PC-9 (cell line): ENCODE measurements around the gene UCP2. TPM values are rescaled to one million over a fixed set of nuclear protein-coding genes. Genes with fewer than 3 reads are reported as not detected.

Source experiments
- BruUV-seq: library from RNA; stranded (reverse); fragments of 400-500 nt; replicated peaks from 2 replicates; lab custom pipeline; 2021; lab: Mats Ljungman, UMichigan
- CTCF ChIA-PET: fragments of 300-600 bp; sonication (Branson Sonifier 250); formaldehyde crosslinking; loops from one replicate; lab custom pipeline; 2022; ENCODE audit warnings: antibody characterized with exemption; lab: Charles Lee
- POLR2A ChIA-PET: fragments of 300-600 bp; sonication (Branson Sonifier 250); formaldehyde crosslinking; loops from one replicate; lab custom pipeline; 2022; ENCODE audit warnings: antibody characterized with exemption; ENCODE audit not compliant: unreplicated experiment; lab: Charles Lee
- DNase-seq, 2 experiments: peaks; one replicate each; pipeline versions ENCODE4 v3.0.0 to v3.0.0-alpha.2; 2015 to 2022; ENCODE audit warnings: mixed read lengths in 1 of 2
- H2AFZ ChIP-seq: fragments of 200-600 bp; sonication (generic); 2 replicates; pipeline ENCODE4 v1.8.1; 2017; ENCODE audit warnings: antibody characterized with exemption
- H3F3A ChIP-seq: fragments of 200-600 bp; sonication (generic); 2 replicates; pipeline ENCODE4 v1.8.1; 2017; ENCODE audit warnings: antibody characterized with exemption, mild to moderate bottlenecking, low read depth; ENCODE audit not compliant: insufficient read depth
- H3K27ac ChIP-seq: fragments of 200-600 bp; sonication (generic); 2 replicates; pipeline ENCODE4 v1.6.1; 2016; ENCODE audit warnings: mixed run types
- H3K27me3 ChIP-seq: fragments of 200-600 bp; sonication (generic); 2 replicates; pipeline ENCODE4 v1.6.1; 2016; ENCODE audit warnings: low read depth, mixed run types; ENCODE audit not compliant: insufficient read depth
- H3K36me3 ChIP-seq: fragments of 200-600 bp; sonication (generic); 2 replicates; pipeline ENCODE4 v1.6.1; 2016; ENCODE audit warnings: low read depth, mixed run types
- H3K4me1 ChIP-seq: fragments of 200-600 bp; sonication (generic); replicated peaks from 2 replicates; pipeline ENCODE4 v1.6.1; 2016; ENCODE audit warnings: mixed run types; ENCODE audit not compliant: insufficient read depth
- H3K4me2 ChIP-seq: fragments of 200-600 bp; sonication (generic); 2 replicates; pipeline ENCODE4 v1.6.1; 2017; ENCODE audit warnings: mixed run types
- H3K4me3 ChIP-seq: fragments of 200-600 bp; sonication (generic); 2 replicates; pipeline ENCODE4 v1.6.1; 2016; ENCODE audit warnings: mixed run types
- H3K79me2 ChIP-seq: fragments of 200-600 bp; sonication (generic); 2 replicates; pipeline ENCODE4 v1.6.1; 2017; ENCODE audit warnings: low read depth, mixed run types
- H3K9me2 ChIP-seq: fragments of 200-600 bp; sonication (generic); 2 replicates; pipeline ENCODE4 v1.8.1; 2017; ENCODE audit warnings: mild to moderate bottlenecking; ENCODE audit not compliant: insufficient read depth
- H3K9me3 ChIP-seq: fragments of 200-600 bp; sonication (generic); 2 replicates; pipeline ENCODE4 v1.8.1; 2016; ENCODE audit warnings: low read depth; ENCODE audit not compliant: insufficient read depth
- H4K20me1 ChIP-seq: fragments of 200-600 bp; sonication (generic); 2 replicates; pipeline ENCODE4 v1.8.1; 2017; ENCODE audit not compliant: insufficient read depth
- EZH2 ChIP-seq: fragments of 200-600 bp; sonication (generic); IDR thresholded peaks from 2 replicates; pipeline ENCODE4 v1.8.0; 2017; ENCODE audit warnings: antibody characterized with exemption, low read depth
- intact Hi-C: fragments of 100-400 bp; cut with micrococcal nuclease; formaldehyde crosslinking; loops from one replicate; pipeline ENCODE4 v1.10.0; 2022; ENCODE audit not compliant: unreplicated experiment
- total RNA-seq: library from RNA; stranded (reverse); gene quantifications from 2 replicates; pipeline ENCODE4 v1.2.3, GENCODE V29; 2021
- TF ChIP-seq, protein P1 (sequence below): fragments of 200-600 bp; sonication (generic); conservative IDR thresholded peaks from 2 replicates; pipeline ENCODE4 v1.6.1; 2017; ENCODE audit warnings: mixed run types, antibody characterized with exemption, mild to moderate bottlenecking, moderate library complexity

Gene UCP2
- total RNA-seq, 1 experiment from 2014 or later: 27.2 TPM

DNA sequence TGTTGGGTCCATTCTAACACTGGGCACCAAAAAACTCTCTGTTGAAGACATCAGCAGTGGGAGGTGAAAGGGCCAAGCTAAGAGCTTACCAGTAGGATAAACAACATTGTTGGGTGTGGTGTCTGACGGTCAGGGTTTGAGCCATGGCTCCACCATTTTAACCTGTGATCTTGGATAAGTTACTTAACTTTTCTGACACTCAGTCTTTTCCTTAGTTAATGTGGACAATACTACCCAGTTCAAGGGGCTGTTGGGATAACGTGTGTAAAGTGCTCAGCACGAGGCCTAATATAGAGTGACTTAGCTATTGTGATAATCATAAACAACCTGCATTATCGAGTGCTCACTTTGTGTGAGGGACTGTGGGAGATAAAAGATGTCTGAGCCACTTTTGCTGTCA lies 20.2 kb upstream of the UCP2 start:
- no peaks in the 10 kb centered on the region for H3K4me1 ChIP-seq
- H3K79me2 ChIP-seq: no peaks in the 10 kb centered on the region
- no TSS peak for BruUV-seq
- no peak overlapping the region for H3K4me3 ChIP-seq
- intact Hi-C loops: no loop called here
- no peaks in the 10 kb centered on the region for H3K9me3 ChIP-seq
- no peaks in the 10 kb centered on the region for H3K27me3 ChIP-seq
- H4K20me1 ChIP-seq: no peaks in the 10 kb centered on the region
- H3K27ac ChIP-seq: no peak overlapping the region
- no peaks in the 10 kb centered on the region for H3K9me2 ChIP-seq
- no peaks in the 10 kb centered on the region for H3F3A ChIP-seq
- POLR2A ChIA-PET: no interaction called here
- CTCF ChIA-PET: no interaction called here
- DNase-seq: no peak
- H3K36me3 ChIP-seq: no peaks in the 10 kb centered on the region
- H2AFZ ChIP-seq: no peak overlapping the region
- no peak for TF ChIP-seq EZH2
- TF ChIP-seq, protein P1, sequence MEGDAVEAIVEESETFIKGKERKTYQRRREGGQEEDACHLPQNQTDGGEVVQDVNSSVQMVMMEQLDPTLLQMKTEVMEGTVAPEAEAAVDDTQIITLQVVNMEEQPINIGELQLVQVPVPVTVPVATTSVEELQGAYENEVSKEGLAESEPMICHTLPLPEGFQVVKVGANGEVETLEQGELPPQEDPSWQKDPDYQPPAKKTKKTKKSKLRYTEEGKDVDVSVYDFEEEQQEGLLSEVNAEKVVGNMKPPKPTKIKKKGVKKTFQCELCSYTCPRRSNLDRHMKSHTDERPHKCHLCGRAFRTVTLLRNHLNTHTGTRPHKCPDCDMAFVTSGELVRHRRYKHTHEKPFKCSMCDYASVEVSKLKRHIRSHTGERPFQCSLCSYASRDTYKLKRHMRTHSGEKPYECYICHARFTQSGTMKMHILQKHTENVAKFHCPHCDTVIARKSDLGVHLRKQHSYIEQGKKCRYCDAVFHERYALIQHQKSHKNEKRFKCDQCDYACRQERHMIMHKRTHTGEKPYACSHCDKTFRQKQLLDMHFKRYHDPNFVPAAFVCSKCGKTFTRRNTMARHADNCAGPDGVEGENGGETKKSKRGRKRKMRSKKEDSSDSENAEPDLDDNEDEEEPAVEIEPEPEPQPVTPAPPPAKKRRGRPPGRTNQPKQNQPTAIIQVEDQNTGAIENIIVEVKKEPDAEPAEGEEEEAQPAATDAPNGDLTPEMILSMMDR: no peak
- H3K4me2 ChIP-seq: no peak overlapping the region

DNA sequence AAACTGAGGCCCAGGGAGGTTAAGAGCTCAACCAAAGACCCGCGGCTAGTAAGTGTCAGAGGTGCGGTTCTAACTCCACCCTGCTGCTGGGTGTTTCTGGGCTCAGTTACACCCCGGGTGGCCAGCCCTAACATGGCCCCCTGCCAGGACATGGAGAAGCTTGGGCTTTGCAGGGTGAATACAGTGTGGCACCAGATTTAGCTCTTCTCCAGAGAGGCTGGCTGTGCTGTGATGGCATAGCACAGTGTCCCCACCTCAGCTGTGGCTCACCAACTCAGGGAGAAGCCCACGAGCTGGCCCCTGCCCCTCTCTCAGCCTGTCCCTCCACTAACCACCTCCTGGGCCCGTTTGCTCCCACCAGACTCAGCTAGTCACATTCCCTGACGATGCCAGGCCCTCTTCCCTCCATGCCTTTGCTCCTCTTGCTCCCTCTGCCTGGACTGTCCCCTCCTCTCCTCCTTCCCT lies 19.2 kb upstream of the UCP2 start:
- TF ChIP-seq, protein P1: no peak
- TF ChIP-seq EZH2: no peak
- BruUV-seq: no TSS peak
- CTCF ChIA-PET: no interaction called here

DNA sequence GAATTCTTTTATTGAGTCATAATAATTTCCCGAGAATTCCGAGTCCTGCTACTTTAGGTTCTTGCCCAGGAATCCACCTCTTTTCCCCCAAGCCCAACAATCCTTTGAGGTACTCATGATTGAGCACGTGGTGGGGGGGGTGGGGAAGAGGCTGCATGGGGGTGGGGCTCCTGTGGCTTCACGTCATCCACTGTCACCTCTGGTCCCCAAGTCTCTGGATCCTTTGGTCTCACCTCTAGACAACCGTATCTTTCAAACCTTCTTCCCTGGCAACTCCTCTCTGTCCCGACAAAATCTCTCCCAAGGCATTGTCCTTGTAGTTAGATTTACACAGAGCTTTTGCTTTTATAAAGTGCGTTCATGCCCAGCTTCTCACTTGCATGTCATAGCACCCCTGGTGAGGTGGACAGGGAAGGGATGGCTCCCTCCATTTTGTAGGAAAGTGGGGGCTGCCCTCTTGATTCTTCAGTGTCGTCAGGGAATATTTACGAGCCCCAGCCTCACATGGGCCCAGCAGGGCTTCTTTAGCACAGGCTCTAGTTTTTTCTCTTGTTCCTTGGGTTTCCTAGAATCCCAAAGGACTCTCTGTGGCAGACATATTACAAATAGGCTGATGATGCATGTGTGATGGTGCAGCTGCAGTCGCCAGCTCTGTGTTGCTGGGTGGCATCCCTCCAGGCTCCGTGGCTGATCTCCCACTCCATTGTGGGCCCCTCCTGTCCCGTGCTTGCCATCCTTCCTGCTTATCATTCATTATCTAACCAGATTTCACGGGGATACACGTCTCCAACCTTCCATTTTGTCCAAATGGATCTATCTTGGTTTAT lies 17.9 kb upstream of the UCP2 start:
- Histone ChIP-seq H3K36me3 (no peaks in the 10 kb centered on the region), H3K9me2 (no peaks in the 10 kb centered on the region)
- no TSS peak for BruUV-seq

More for the DNA sequence above, 19.2 kb upstream of the UCP2 start:
- H3K4me2 ChIP-seq: no peak overlapping the region
- POLR2A ChIA-PET: no interaction called here
- no peak for DNase-seq
- no peaks in the 10 kb centered on the region for H3K9me2 ChIP-seq
- no peak overlapping the region for H3K27ac ChIP-seq
- no peak overlapping the region for H2AFZ ChIP-seq
- no peaks in the 10 kb centered on the region for H3K27me3 ChIP-seq
- intact Hi-C loops: no loop called here
- no peaks in the 10 kb centered on the region for H4K20me1 ChIP-seq
- H3K9me3 ChIP-seq: no peaks in the 10 kb centered on the region
- H3K79me2 ChIP-seq: no peaks in the 10 kb centered on the region
- no peaks in the 10 kb centered on the region for H3K36me3 ChIP-seq
- H3F3A ChIP-seq: no peaks in the 10 kb centered on the region
- no peaks in the 10 kb centered on the region for H3K4me1 ChIP-seq
- no peak overlapping the region for H3K4me3 ChIP-seq

More for the DNA sequence above, 17.9 kb upstream of the UCP2 start:
- Histone ChIP-seq H3K27me3 (no peaks in the 10 kb centered on the region), H3K4me3 (no peak overlapping the region), H3K27ac (no peak overlapping the region), H3K4me2 (no peak overlapping the region), H3K79me2 (no peaks in the 10 kb centered on the region), H4K20me1 (no peaks in the 10 kb centered on the region), H3K4me1 (no peaks in the 10 kb centered on the region), H2AFZ (no peak overlapping the region), H3F3A (no peaks in the 10 kb centered on the region), H3K9me3 (no peaks in the 10 kb centered on the region)
- intact Hi-C loops: no loop called here
- peak in 1 of 2 experiments; percentile 31 for DNase-seq
- POLR2A ChIA-PET: no interaction called here
- CTCF ChIA-PET: no interaction called here
- TF ChIP-seq, protein P1: no peak
- no peak for TF ChIP-seq EZH2
